Measurements from ENCODE around the gene SFI1. TPM values are rescaled to one million over a fixed set of nuclear protein-coding genes. Genes with fewer than 3 reads are reported as not detected.
"Not testable (repeated sequence)": the region's sequence is repeated elsewhere in the genome, so short reads cannot be mapped to it uniquely, and the experiment has no call there.

Gene SFI1
- polyA plus RNA-seq, 4 donors: 20.9 to 26.1 (median 23.5) TPM

DNA sequence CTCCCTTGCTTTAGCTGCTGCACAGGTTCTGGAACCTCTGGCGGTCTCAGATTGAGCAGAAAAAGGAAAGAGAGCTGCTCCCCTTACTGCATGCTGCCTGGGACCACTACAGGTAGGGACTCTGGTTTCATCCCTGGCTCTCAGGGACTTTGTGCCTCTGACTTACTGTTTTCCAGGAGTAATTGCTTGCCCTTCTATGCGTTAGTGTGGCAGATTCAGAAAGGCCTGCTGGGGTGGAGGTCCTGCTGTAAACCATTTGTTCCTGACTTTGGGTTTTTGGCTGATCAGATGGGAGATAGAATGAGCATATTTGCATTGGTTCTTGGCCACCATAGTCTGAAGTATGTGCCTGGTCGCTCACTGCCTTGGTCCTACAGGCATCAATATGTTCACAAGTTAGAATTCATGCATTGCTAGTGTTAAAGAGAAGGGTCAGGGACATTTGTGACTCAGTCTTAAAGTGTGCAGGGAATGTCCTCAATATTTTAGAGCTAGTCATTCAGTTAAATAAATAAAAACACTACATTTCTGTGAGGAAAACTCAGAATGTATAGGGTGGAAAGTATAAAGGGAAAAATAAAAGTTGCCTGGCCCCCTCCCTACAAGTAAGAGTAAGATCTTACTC lies 87.6 kb downstream of the SFI1 start:
- DNase-seq (ENCODE audit: low read depth in 4 of 4, low spot score in 3 of 4): no peak

- no peak for DNase-seq (ENCODE audit: low read depth in 4 of 4, low spot score in 3 of 4)
These were observed 88.4 kb downstream of the SFI1 start for GRCh38 chr22:31584804-31585160.

- DNase-seq (ENCODE audit: low read depth in 4 of 4, low spot score in 3 of 4): no peak
These were observed 89.0 kb downstream of the SFI1 start for GRCh38 chr22:31585161-31585859.

- peak in 3 of 4 donors; percentile 28 to 34 (median 29) for DNase-seq (ENCODE audit: low read depth in 4 of 4, low spot score in 3 of 4)
These were observed 90.0 kb downstream of the SFI1 start for GRCh38 chr22:31586137-31586920.

GRCh38 chr22:31588970-31589675 lies 92.8 kb downstream of the SFI1 start:
- DNase-seq (ENCODE audit: low read depth in 4 of 4, low spot score in 3 of 4): no peak

DNA sequence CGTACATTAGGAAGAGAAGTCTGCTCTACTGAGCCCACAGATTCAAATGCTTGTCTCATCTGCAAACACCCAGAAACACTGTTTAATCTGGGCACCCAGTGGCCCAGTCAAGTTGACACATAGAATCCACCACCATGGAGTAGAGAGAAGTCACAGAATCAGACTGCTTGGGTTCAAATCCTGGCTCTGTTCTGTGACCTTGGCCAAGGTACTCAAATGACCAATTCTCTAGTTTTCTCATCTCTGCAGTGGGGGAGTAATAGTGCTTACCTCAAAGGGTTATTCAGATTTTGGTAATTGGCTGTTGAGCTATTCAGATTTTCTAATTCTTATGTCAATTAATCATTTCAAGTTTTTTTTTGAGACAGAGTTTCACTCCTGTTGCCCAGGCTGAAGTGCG lies 93.8 kb downstream of the SFI1 start:
- not testable (repeated sequence) for DNase-seq (ENCODE audit: low read depth in 4 of 4, low spot score in 3 of 4)

- DNase-seq (ENCODE audit: low read depth in 4 of 4, low spot score in 3 of 4): no peak
These were observed 98.9 kb downstream of the SFI1 start for GRCh38 chr22:31595271-31595670.

GRCh38 chr22:31602259-31602952 lies 106.1 kb downstream of the SFI1 start:
- DNase-seq (ENCODE audit: low read depth in 4 of 4, low spot score in 3 of 4): peak in 2 of 4 donors; percentile 18 to 26

DNA sequence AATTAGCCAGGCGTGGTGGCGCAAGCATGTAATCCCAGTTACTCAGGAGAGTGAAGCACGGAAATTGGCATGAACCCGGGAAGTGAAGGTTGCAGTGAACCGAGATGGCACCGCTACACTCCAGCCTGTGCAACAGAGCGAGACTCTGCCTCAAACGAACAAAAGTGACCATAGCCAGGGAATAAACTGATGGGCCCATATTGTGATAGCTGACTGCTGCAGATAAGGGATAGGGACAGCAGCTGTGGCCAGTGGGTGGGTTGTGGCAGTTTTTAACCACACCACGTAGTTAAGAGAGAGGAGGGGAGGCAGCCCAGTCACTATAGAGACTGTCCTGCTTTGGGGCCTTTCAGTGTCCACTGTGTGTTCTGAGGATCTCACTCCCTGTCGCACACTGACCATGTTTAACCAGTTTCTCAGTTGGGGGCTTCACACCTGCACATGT lies 106.8 kb downstream of the SFI1 start:
- DNase-seq (ENCODE audit: low read depth in 4 of 4, low spot score in 3 of 4): no peak

DNA sequence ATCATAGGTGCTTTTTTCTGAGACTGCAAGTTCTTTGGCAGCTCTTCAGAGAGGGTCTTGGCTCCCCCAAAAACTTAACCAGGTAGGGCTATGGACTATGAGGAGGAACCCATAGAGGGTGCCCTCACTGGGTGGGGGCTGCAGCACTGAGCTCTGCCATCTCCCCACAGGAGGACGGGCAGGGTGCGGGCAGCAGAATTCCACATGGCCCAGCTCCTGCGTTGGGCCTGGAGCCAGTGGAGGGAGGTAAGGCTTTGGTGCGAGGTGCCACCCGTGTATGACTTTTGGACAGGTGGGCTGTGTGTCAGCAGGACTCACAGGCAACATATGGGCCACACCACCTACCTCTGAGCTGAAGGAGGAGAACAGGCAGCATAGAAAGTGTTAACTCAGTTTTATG lies 107.2 kb downstream of the SFI1 start:
- no peak for DNase-seq (ENCODE audit: low read depth in 4 of 4, low spot score in 3 of 4)

- DNase-seq (ENCODE audit: low read depth in 4 of 4, low spot score in 3 of 4): no peak
These were observed 107.9 kb downstream of the SFI1 start for GRCh38 chr22:31604137-31604705.

- no peak for DNase-seq (ENCODE audit: low read depth in 4 of 4, low spot score in 3 of 4)
These were observed 108.7 kb downstream of the SFI1 start for GRCh38 chr22:31604746-31605705.

GRCh38 chr22:31605851-31606585 lies 109.7 kb downstream of the SFI1 start:
- no peak for DNase-seq (ENCODE audit: low read depth in 4 of 4, low spot score in 3 of 4)

GRCh38 chr22:31607696-31608095 lies 111.4 kb downstream of the SFI1 start:
- DNase-seq (ENCODE audit: low read depth in 4 of 4, low spot score in 3 of 4): no peak

GRCh38 chr22:31609716-31610115 lies 113.4 kb downstream of the SFI1 start:
- no peak for DNase-seq (ENCODE audit: low read depth in 4 of 4, low spot score in 3 of 4)

GRCh38 chr22:31610611-31611010 lies 114.3 kb downstream of the SFI1 start:
- DNase-seq (ENCODE audit: low read depth in 4 of 4, low spot score in 3 of 4): no peak

DNA sequence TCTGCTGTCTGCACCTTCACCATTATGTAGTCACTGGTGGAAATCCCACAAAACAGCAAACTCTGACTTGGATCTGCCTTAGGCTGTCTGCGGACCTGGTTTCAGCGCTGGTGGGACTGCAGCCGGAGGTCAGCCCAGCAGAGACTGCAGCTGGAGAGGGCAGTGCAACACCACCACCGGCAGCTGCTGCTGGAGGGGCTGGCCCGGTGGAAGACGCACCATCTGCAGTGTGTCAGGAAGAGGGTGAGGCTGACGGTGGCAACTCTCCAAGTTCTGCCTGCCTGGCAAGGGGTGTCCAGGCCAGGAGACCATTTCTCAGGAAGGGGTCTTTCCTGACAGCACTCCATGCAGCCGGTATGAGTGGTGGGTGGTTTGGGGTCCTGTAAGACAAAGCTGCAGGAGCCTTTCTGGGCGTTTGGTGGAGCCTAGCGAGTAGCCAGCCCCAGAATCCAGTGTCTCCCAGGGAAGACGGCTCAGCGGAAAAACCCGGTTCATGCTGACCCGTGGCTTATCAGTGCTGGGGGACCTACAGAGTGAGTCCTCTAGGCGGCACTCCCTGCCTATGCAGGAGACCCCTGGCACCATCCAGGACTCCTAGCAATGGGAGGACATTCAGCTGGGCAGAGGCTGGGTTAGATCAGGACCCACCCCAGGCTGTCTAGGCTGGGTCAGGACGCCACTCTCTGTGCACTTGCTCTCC lies 114.9 kb downstream of the SFI1 start:
- DNase-seq (ENCODE audit: low read depth in 4 of 4, low spot score in 3 of 4): no peak

GRCh38 chr22:31612891-31613285 lies 116.6 kb downstream of the SFI1 start:
- no peak for DNase-seq (ENCODE audit: low read depth in 4 of 4, low spot score in 3 of 4)
